ENCODE data around the gene MAVS.

Gene MAVS

GRCh38 chr20:3800256-3800877 is 46.3 kb upstream of the MAVS start:
- Histone ChIP-seq H3K27me3 (no peaks in the 10 kb centered on the region), H3K4me3 (ENCODE audit: low read depth, low read length) (peak overlapping the region; percentile 29), H3K9me3 (no peaks in the 10 kb centered on the region), H3K36me3 (peaks cover 67% of the 10 kb centered on the region), H3K4me1 (peaks cover 37% of the 10 kb centered on the region)
- TF ChIP-seq, protein P1, sequence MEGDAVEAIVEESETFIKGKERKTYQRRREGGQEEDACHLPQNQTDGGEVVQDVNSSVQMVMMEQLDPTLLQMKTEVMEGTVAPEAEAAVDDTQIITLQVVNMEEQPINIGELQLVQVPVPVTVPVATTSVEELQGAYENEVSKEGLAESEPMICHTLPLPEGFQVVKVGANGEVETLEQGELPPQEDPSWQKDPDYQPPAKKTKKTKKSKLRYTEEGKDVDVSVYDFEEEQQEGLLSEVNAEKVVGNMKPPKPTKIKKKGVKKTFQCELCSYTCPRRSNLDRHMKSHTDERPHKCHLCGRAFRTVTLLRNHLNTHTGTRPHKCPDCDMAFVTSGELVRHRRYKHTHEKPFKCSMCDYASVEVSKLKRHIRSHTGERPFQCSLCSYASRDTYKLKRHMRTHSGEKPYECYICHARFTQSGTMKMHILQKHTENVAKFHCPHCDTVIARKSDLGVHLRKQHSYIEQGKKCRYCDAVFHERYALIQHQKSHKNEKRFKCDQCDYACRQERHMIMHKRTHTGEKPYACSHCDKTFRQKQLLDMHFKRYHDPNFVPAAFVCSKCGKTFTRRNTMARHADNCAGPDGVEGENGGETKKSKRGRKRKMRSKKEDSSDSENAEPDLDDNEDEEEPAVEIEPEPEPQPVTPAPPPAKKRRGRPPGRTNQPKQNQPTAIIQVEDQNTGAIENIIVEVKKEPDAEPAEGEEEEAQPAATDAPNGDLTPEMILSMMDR (IDR thresholded peaks at IDR 0.05; ENCODE audit: low read depth, low read length), result no peak
- no peak for DNase-seq

DNA sequence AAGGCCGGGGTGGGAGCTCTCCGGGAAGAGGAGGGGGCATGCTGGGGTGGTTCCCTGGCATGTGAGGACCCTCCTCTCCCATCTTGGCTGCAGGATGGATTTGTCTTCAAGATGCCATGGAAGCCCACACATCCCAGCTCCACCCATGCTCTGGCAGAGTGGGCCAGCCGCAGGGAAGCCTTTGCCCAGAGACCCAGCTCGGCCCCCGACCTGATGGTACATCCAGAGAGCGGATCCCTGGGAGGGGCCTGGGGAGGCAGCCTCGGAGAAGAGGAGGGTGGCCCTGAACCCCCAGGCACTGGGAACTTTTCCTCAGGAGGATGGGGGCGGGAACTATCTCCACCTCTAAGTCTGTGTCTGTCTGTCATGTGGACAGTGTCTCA is 45.8 kb upstream of the MAVS start:
- TF ChIP-seq, protein P1 (IDR thresholded peaks at IDR 0.05; ENCODE audit: low read depth, low read length), result no peak
- H3K27me3 ChIP-seq, result no peaks in the 10 kb centered on the region
- no peak overlapping the region for H3K4me3 ChIP-seq (ENCODE audit: low read depth, low read length)
- no peaks in the 10 kb centered on the region for H3K9me3 ChIP-seq
- no peak for DNase-seq
- H3K4me1 ChIP-seq, result peaks cover 37% of the 10 kb centered on the region
- peaks cover 72% of the 10 kb centered on the region for H3K36me3 ChIP-seq

DNA sequence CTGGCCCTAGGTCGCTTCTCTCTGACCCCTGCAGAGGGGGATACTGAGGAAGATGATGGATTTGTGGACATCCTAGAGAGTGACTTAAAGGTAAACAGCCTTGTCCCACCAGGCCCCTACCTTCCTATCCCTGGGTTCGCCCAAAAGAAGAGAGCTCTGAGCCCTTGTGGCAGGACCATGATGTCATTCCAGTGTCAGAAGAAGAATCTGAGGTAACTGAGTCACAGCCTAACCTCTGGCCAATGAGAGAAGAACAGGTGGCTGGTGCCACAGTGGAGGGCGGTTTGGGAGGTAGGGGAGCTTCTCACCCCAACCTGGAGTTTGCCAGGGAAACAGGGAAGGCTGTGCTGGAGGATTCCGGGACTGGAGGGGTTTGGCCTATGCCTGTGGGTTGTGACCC is 45.3 kb upstream of the MAVS start:
- H3K9me3 ChIP-seq, result no peaks in the 10 kb centered on the region
- no peak overlapping the region for H3K4me3 ChIP-seq (ENCODE audit: low read depth, low read length)
- no peaks in the 10 kb centered on the region for H3K27me3 ChIP-seq
- TF ChIP-seq, protein P1 (IDR thresholded peaks at IDR 0.05; ENCODE audit: low read depth, low read length), result no peak
- peaks cover 37% of the 10 kb centered on the region for H3K4me1 ChIP-seq
- peaks cover 76% of the 10 kb centered on the region for H3K36me3 ChIP-seq
- no peak for DNase-seq

DNA sequence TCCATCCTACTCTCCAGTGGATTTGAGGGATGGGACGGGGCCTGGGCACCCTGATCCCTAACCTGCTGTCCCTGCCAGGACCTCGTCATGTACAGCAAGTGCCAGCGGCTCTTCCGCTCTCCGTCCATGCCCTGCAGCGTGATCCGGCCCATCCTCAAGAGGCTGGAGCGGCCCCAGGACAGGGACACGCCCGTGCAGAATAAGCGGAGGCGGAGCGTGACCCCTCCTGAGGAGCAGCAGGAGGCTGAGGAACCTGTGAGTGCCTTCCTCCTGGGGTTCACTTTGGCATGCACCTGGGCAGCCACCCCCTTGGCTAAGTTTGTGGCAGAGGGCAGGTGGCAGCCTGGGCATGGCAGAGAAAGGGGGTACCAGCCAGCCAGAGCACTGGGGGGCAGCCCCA is 44.8 kb upstream of the MAVS start:
- Histone ChIP-seq H3K4me3 (ENCODE audit: low read depth, low read length) (no peak overlapping the region), H3K9me3 (no peaks in the 10 kb centered on the region), H3K36me3 (peaks cover 78% of the 10 kb centered on the region), H3K27me3 (no peaks in the 10 kb centered on the region), H3K4me1 (peaks cover 39% of the 10 kb centered on the region)
- TF ChIP-seq, protein P1 (IDR thresholded peaks at IDR 0.05; ENCODE audit: low read depth, low read length), result no peak
- no peak for DNase-seq

DNA sequence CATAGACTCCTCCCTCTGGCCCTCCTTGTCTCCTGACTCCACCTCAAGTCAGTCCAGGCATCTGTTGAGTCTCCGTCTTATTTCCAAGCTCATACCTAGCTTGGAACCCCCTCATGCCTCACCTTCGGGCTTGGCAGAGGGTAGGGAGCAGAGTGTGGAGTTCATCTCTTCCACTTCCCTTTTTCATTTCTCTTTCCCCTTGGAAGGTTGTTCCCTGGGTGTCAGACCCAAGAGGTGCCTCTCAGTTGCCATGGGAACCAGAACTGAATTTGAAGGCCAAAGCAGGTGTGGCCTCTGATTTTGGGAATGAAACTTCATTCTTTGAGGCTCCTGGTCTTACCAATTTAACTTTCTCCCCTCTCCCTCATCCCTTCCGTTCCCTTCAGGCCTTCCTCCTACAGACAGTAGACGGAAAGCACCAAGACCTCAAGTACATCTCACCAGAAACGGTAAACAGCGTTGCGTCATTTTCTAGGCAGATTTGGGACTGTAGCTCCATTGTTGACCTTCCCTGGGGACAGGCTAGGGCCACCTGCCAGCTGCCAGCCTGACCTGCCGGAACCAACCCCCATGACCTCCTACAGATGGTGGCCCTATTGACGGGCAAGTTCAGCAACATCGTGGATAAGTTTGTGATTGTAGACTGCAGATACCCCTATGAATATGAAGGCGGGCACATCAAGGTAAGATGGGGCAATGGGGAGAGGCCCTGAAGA is 44.0 kb upstream of the MAVS start:
- TF ChIP-seq, protein P1 (IDR thresholded peaks at IDR 0.05; ENCODE audit: low read depth, low read length), result no peak
- Histone ChIP-seq H3K9me3 (no peaks in the 10 kb centered on the region), H3K27me3 (no peaks in the 10 kb centered on the region), H3K36me3 (peaks cover 74% of the 10 kb centered on the region), H3K4me1 (peaks cover 41% of the 10 kb centered on the region), H3K4me3 (ENCODE audit: low read depth, low read length) (no peak overlapping the region)
- DNase-seq, result no peak

- DNase-seq, result no peak
- Histone ChIP-seq H3K9me3 (no peaks in the 10 kb centered on the region), H3K4me3 (ENCODE audit: low read depth, low read length) (no peak overlapping the region), H3K27me3 (no peaks in the 10 kb centered on the region), H3K36me3 (peaks cover 71% of the 10 kb centered on the region), H3K4me1 (peaks cover 44% of the 10 kb centered on the region)
- TF ChIP-seq, protein P1 (IDR thresholded peaks at IDR 0.05; ENCODE audit: low read depth, low read length), result no peak
Observed at GRCh38 chr20:3803289-3803688, 43.3 kb upstream of the MAVS start.
